OCI-LY1 (cell line): ENCODE results near the gene SSBP3.

ENCODE experiments used
- H2AFZ ChIP-seq: fragments of 200-600 bp; sonication (generic), shearing (Covaris generic); 2 replicates; pipeline ENCODE4 v1.6.0; 2014; ENCODE audit warnings: antibody characterized with exemption, mild to moderate bottlenecking, low read length
- H3F3A ChIP-seq: fragments of 200-600 bp; sonication (generic), shearing (Covaris generic); 2 replicates; pipeline ENCODE4 v1.6.0; 2014; ENCODE audit warnings: mild to moderate bottlenecking, antibody characterized with exemption, low read length, moderate library complexity; ENCODE audit not compliant: insufficient read depth
- H3K27ac ChIP-seq: fragments of 200-600 bp; sonication (generic); 2 replicates; pipeline ENCODE4 v1.5.1; 2014; ENCODE audit warnings: low read length, mixed run types, mild to moderate bottlenecking, low read depth; ENCODE audit not compliant: poor library complexity, severe bottlenecking
- H3K27me3 ChIP-seq: fragments of 200-600 bp; sonication (generic); 2 replicates; pipeline ENCODE4 v1.6.0; 2014; ENCODE audit warnings: antibody characterized with exemption, mild to moderate bottlenecking, low read length, moderate library complexity; ENCODE audit not compliant: insufficient read depth
- H3K36me3 ChIP-seq: fragments of 200-600 bp; sonication (generic); 2 replicates; pipeline ENCODE4 v1.6.1; 2014; ENCODE audit warnings: mild to moderate bottlenecking, antibody characterized with exemption, low read length, moderate library complexity, mixed read lengths; ENCODE audit not compliant: insufficient read depth
- H3K4me1 ChIP-seq: fragments of 200-600 bp; sonication (generic); 2 replicates; pipeline ENCODE4 v1.5.1; 2014; ENCODE audit warnings: mild to moderate bottlenecking, low read length, moderate library complexity; ENCODE audit not compliant: insufficient read depth, severe bottlenecking
- H3K4me2 ChIP-seq: fragments of 200-600 bp; sonication (generic), shearing (Covaris generic); 2 replicates; pipeline ENCODE4 v1.6.1; 2014; ENCODE audit warnings: low read length
- H3K4me3 ChIP-seq: fragments of 200-600 bp; sonication (generic); 2 replicates; pipeline ENCODE4 v1.5.1; 2014; ENCODE audit warnings: low read length, low read depth, mild to moderate bottlenecking, mixed read lengths; ENCODE audit not compliant: poor library complexity, severe bottlenecking
- H3K79me2 ChIP-seq: fragments of 200-600 bp; shearing (Covaris generic); 2 replicates; pipeline ENCODE4 v1.6.1; 2016; ENCODE audit warnings: mixed run types, low read length, mixed read lengths; ENCODE audit not compliant: insufficient read depth
- H3K9ac ChIP-seq: fragments of 200-600 bp; sonication (generic), shearing (Covaris generic); 2 replicates; pipeline ENCODE4 v1.6.1; 2014; ENCODE audit warnings: mild to moderate bottlenecking, low read length, mixed read lengths
- H3K9me2 ChIP-seq: fragments of 200-600 bp; sonication (generic), shearing (Covaris generic); 2 replicates; pipeline ENCODE4 v1.6.1; 2014; ENCODE audit warnings: low read depth, mild to moderate bottlenecking, low read length, mixed read lengths
- H3K9me3 ChIP-seq: fragments of 200-600 bp; shearing (Covaris generic); 2 replicates; pipeline ENCODE4 v1.6.1; 2014; ENCODE audit warnings: low read length, mixed read lengths
- H4K20me1 ChIP-seq: fragments of 200-600 bp; sonication (generic), shearing (Covaris generic); 2 replicates; pipeline ENCODE4 v1.6.0; 2016; ENCODE audit warnings: mild to moderate bottlenecking, low read length; ENCODE audit not compliant: insufficient read depth
- CTCF ChIP-seq: fragments of 200-600 bp; sonication (generic), shearing (Covaris generic); IDR thresholded peaks from 2 replicates; pipeline ENCODE4 v1.5.1; 2017; ENCODE audit warnings: mild to moderate bottlenecking, antibody characterized with exemption, low read length, moderate library complexity, mixed read lengths
- EZH2 ChIP-seq: fragments of 200-600 bp; sonication (generic), shearing (Covaris generic); IDR thresholded peaks from 2 replicates; pipeline ENCODE4 v1.8.0; 2017; ENCODE audit warnings: borderline replicate concordance, mixed run types, mild to moderate bottlenecking, antibody characterized with exemption, low read length, moderate library complexity, mixed read lengths

SSBP3 gene

GRCh38 chr1:54375712-54376429 is 30.3 kb downstream of the SSBP3 start:
- no peaks in the 10 kb centered on the region for H4K20me1 ChIP-seq
- H3F3A ChIP-seq: no peaks in the 10 kb centered on the region
- no peak overlapping the region for H3K4me2 ChIP-seq
- TF ChIP-seq EZH2 (no peak), CTCF (no peak)
- H3K4me1 ChIP-seq: peaks cover 39% of the 10 kb centered on the region
- H3K9ac ChIP-seq: no peak overlapping the region
- H3K9me3 ChIP-seq: no peaks in the 10 kb centered on the region
- H3K9me2 ChIP-seq: no peaks in the 10 kb centered on the region
- H3K4me3 ChIP-seq: no peak overlapping the region
- H3K27ac ChIP-seq: no peak overlapping the region
- H2AFZ ChIP-seq: no peak overlapping the region
- no peaks in the 10 kb centered on the region for H3K36me3 ChIP-seq
- no peaks in the 10 kb centered on the region for H3K79me2 ChIP-seq
- H3K27me3 ChIP-seq: no peaks in the 10 kb centered on the region

- no peak overlapping the region for H3K27ac ChIP-seq
- no peak for TF ChIP-seq CTCF
- TF ChIP-seq EZH2: no peak
- H3K27me3 ChIP-seq: no peaks in the 10 kb centered on the region
- no peaks in the 10 kb centered on the region for H4K20me1 ChIP-seq
- H3K9ac ChIP-seq: no peak overlapping the region
- H3K79me2 ChIP-seq: no peaks in the 10 kb centered on the region
- H3K4me1 ChIP-seq: peaks cover 39% of the 10 kb centered on the region
- no peaks in the 10 kb centered on the region for H3K36me3 ChIP-seq
- no peaks in the 10 kb centered on the region for H3F3A ChIP-seq
- no peak overlapping the region for H2AFZ ChIP-seq
- H3K9me3 ChIP-seq: no peaks in the 10 kb centered on the region
- H3K4me3 ChIP-seq: no peak overlapping the region
- H3K4me2 ChIP-seq: no peak overlapping the region
- H3K9me2 ChIP-seq: no peaks in the 10 kb centered on the region
Measured at GRCh38 chr1:54375298-54375697, 30.9 kb downstream of the SSBP3 start.

GRCh38 chr1:54374766-54375165 is 31.4 kb downstream of the SSBP3 start:
- Histone ChIP-seq H3K27ac (no peak overlapping the region), H3K36me3 (no peaks in the 10 kb centered on the region), H3K4me1 (peaks cover 39% of the 10 kb centered on the region), H3K9me3 (no peaks in the 10 kb centered on the region), H3K79me2 (no peaks in the 10 kb centered on the region), H4K20me1 (no peaks in the 10 kb centered on the region), H3F3A (no peaks in the 10 kb centered on the region), H3K9ac (no peak overlapping the region), H3K27me3 (no peaks in the 10 kb centered on the region), H2AFZ (no peak overlapping the region), H3K9me2 (no peaks in the 10 kb centered on the region), H3K4me2 (no peak overlapping the region), H3K4me3 (no peak overlapping the region)
- TF ChIP-seq CTCF (no peak), EZH2 (no peak)
